ENCODE data around the gene SIGLEC7. TPM values are rescaled to one million over a fixed set of nuclear protein-coding genes. Genes with fewer than 3 reads are reported as not detected.

Gene SIGLEC7
- total and polyA plus RNA-seq, 10 of the 15 experiments (the other 5 are each of a cell fraction or from before 2014, with no cell fraction given): 0.15 TPM; not detected in 9

DNA sequence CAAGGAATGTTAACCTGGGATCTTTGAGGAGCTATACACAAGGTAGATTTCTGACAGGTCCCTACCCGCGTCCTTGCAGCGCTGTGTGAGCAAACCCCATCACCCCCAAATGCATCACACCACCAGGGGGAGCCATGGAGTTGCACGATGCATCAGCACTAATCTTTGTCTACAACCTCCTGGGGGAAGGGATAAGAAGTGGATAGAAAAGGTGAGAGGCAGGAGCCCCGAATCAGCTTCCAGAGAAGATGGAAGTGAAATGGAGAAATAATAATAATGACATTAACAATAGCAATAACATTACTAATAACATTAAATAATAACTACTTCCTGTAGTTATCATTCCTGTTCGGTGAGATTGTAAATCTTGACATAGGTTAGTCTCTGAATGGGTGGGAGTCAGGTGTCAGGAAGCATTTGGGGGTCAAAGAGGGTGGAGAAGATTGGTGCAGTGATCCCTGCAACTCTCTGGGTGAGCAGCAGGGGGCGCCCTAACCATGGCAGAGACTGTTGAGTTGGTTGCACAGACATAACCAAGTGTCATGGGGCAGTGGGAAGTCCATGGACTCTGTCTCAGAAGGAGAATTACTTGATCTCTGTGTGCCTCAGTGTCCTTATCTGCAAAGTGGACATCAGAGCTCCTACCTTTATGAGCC, 16.5 kb downstream of the SIGLEC7 start (continued):
- TF ChIP-seq FOXK2 (IDR thresholded peaks at IDR 0.05) (no peak), NFYA (IDR thresholded peaks at IDR 0.05; ENCODE audit: borderline replicate concordance, low read depth, low read length) (no peak), CHD1 (IDR thresholded peaks at IDR 0.05; ENCODE audit: low read depth, low read length) (no peak), ZNF274 (IDR thresholded peaks at IDR 0.05; ENCODE audit: insufficient read depth, insufficient read length) (no peak), STAT3 (IDR thresholded peaks at IDR 0.05; ENCODE audit: low read depth, low read length) (no peak), KDM1A (IDR thresholded peaks at IDR 0.05; ENCODE audit: borderline replicate concordance) (no peak), E4F1 (IDR thresholded peaks at IDR 0.05; ENCODE audit: borderline replicate concordance, partially characterized antibody) (no peak), CTCF (IDR thresholded peaks at IDR 0.05 in 2 of 3, conservative IDR thresholded peaks at IDR 0.05 in 1 of 3; ENCODE audit: control insufficient read depth in 2 of 3, extremely low read depth in 1 of 3, insufficient read depth in 1 of 3, low read depth in 3 of 3, low read length in 3 of 3) (peak; percentile 64 to 92 (median 77)), CHD2 (IDR thresholded peaks at IDR 0.05; ENCODE audit: borderline replicate concordance, low read depth, low read length) (no peak), HDGF (IDR thresholded peaks at IDR 0.05) (no peak), SMARCA5 (IDR thresholded peaks at IDR 0.05) (peak; percentile 85; the same call in 1 of the 2 replicates), RELB (IDR thresholded peaks at IDR 0.05; ENCODE audit: low read depth) (no peak), BACH1 (IDR thresholded peaks at IDR 0.05; ENCODE audit: borderline replicate concordance) (no peak), RAD51 (IDR thresholded peaks at IDR 0.05) (no peak), HDAC6 (IDR thresholded peaks at IDR 0.05; ENCODE audit: unreplicated experiment) (no peak), E2F4 (IDR thresholded peaks at IDR 0.05; ENCODE audit: low read depth, low read length) (no peak), PKNOX1 (IDR thresholded peaks at IDR 0.05) (peak; percentile 49; the same call in 1 of the 2 replicates), WRNIP1 (IDR thresholded peaks at IDR 0.05; ENCODE audit: borderline replicate concordance, low read depth, low read length) (no peak), IKZF2 (IDR thresholded peaks at IDR 0.05) (no peak)
- TF ChIP-seq, protein P1, sequence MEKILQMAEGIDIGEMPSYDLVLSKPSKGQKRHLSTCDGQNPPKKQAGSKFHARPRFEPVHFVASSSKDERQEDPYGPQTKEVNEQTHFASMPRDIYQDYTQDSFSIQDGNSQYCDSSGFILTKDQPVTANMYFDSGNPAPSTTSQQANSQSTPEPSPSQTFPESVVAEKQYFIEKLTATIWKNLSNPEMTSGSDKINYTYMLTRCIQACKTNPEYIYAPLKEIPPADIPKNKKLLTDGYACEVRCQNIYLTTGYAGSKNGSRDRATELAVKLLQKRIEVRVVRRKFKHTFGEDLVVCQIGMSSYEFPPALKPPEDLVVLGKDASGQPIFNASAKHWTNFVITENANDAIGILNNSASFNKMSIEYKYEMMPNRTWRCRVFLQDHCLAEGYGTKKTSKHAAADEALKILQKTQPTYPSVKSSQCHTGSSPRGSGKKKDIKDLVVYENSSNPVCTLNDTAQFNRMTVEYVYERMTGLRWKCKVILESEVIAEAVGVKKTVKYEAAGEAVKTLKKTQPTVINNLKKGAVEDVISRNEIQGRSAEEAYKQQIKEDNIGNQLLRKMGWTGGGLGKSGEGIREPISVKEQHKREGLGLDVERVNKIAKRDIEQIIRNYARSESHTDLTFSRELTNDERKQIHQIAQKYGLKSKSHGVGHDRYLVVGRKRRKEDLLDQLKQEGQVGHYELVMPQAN (conservative IDR thresholded peaks at IDR 0.05): no peak

Data from GM12878 (cell line).